Natural killer cell (primary cell): ENCODE data around the gene KIF16B. TPM values are rescaled to one million over a fixed set of nuclear protein-coding genes. Genes with fewer than 3 reads are reported as not detected.

Source experiments
- ATAC-seq, 3 donors: fragments of 150-1000 bp in 2 of 3; fragments of 200-7000 bp in 1 of 3; cut with Tn5 transposase; 1 replicate in 1 of 3; 2 replicates in 2 of 3; pipeline ENCODE4 v1.10.0; 2021; ENCODE audit warnings: mild to moderate bottlenecking in 2 of 3, moderate library complexity in 2 of 3
- DNase-seq, 2 donors: peaks; one replicate each; pipeline versions ENCODE4 v3.0.0 to v3.0.0-alpha.2; 2013 to 2021; ENCODE audit warnings: mixed read lengths in 1 of 2
- H3K27ac ChIP-seq: one replicate; pipeline ENCODE4 v1.5.1; 2013; ENCODE audit warnings: mild to moderate bottlenecking, low read length
- H3K27me3 ChIP-seq: one replicate; pipeline ENCODE4 v1.6.1; 2013; ENCODE audit warnings: low read length; ENCODE audit not compliant: control insufficient read depth, insufficient read depth
- H3K36me3 ChIP-seq: one replicate; pipeline ENCODE4 v1.6.1; 2013; ENCODE audit warnings: low read length; ENCODE audit not compliant: control insufficient read depth, insufficient read depth
- H3K4me1 ChIP-seq: one replicate; pipeline ENCODE4 v1.6.1; 2013; ENCODE audit warnings: low read length; ENCODE audit not compliant: control insufficient read depth, insufficient read depth
- H3K4me3 ChIP-seq: one replicate; pipeline ENCODE4 v1.5.1; 2013; ENCODE audit warnings: low read length
- H3K9me3 ChIP-seq: one replicate; pipeline ENCODE4 v1.6.1; 2013; ENCODE audit warnings: low read length; ENCODE audit not compliant: control insufficient read depth, insufficient read depth
- H3K27ac Mint-ChIP-seq, 2 donors: one replicate each; pipeline ENCODE4 v1.8.0; 2022; ENCODE audit warnings: mild to moderate bottlenecking in 2 of 2, mixed read lengths in 2 of 2, moderate library complexity in 1 of 2
- H3K27me3 Mint-ChIP-seq, 2 donors: one replicate each; pipeline ENCODE4 v1.8.0; 2022; ENCODE audit warnings: low read depth in 2 of 2, mixed read lengths in 2 of 2
- H3K36me3 Mint-ChIP-seq: one replicate; pipeline ENCODE4 v1.8.0; 2022; ENCODE audit warnings: mixed read lengths
- H3K4me1 Mint-ChIP-seq, 2 donors: one replicate each; pipeline ENCODE4 v1.8.0; 2022; ENCODE audit warnings: mixed read lengths in 2 of 2
- H3K4me3 Mint-ChIP-seq: one replicate; pipeline ENCODE4 v1.8.0; 2022; ENCODE audit warnings: mild to moderate bottlenecking, moderate library complexity, mixed read lengths
- H3K9me3 Mint-ChIP-seq, 2 donors: one replicate each; pipeline ENCODE4 v1.8.0; 2022; ENCODE audit warnings: mixed read lengths in 2 of 2
- CTCF ChIP-seq: fragments of 200-600 bp; IDR thresholded peaks from one replicate; pipeline ENCODE4 v1.8.0; 2022; ENCODE audit warnings: antibody characterized with exemption
- WGBS: methylation state at CpG from one replicate; pipeline ENCODE4 v1.1.7; 2013; ENCODE audit warnings: missing lambda C conversion rate; ENCODE audit not compliant: insufficient coverage; 5-methylcytosine and 5-hydroxymethylcytosine counted together
- intact Hi-C: fragments of 100-400 bp; cut with micrococcal nuclease; formaldehyde crosslinking; loops from one replicate; pipeline ENCODE4 v1.14.2; 2022
- total RNA-seq, 4 donors: library from RNA; stranded (reverse); fragments of 120-200 nt in 1 of 4; gene quantifications; one replicate each; pipeline versions ENCODE4 v1.2.3 to v1.2.4, GENCODE V29; 2013 to 2022

The KIF16B gene
- total RNA-seq, 3 donors from 2014 or later (not counting 1 experiment from before 2014, with no cell fraction given): 3.9 to 11.8 (median 9.2) TPM

- no peak for DNase-seq
- intact Hi-C loops: no loop called here
- H3K27me3 Mint-ChIP-seq: no peaks in the 10 kb centered on the region
- no peaks in the 10 kb centered on the region for H3K9me3 ChIP-seq
- no peaks in the 10 kb centered on the region for H3K4me1 ChIP-seq
- no peak for TF ChIP-seq CTCF
- WGBS: 56% methylated on average over 7 of the region's 7 CpGs
- no peak overlapping the region for H3K27ac ChIP-seq
- no peaks in the 10 kb centered on the region for H3K27me3 ChIP-seq
- H3K4me3 Mint-ChIP-seq: no peak overlapping the region
- no peaks in the 10 kb centered on the region for H3K36me3 Mint-ChIP-seq
- H3K9me3 Mint-ChIP-seq: no peaks in the 10 kb centered on the region
- ATAC-seq: no peak
- H3K4me3 ChIP-seq: no peak overlapping the region
- H3K27ac Mint-ChIP-seq: no peak overlapping the region
- H3K4me1 Mint-ChIP-seq: peaks cover 0 to 6% of the 10 kb centered on the region in 2 donors
- no peaks in the 10 kb centered on the region for H3K36me3 ChIP-seq
Measured at GRCh38 chr20:16491294-16491905, 81.8 kb downstream of the KIF16B start.

- Mint-ChIP-seq H3K4me3 (no peak overlapping the region), H3K27ac (no peak overlapping the region), H3K36me3 (no peaks in the 10 kb centered on the region), H3K9me3 (no peaks in the 10 kb centered on the region), H3K27me3 (no peaks in the 10 kb centered on the region), H3K4me1 (peaks cover 0 to 6% of the 10 kb centered on the region in 2 donors)
- no peak for TF ChIP-seq CTCF
- H3K27ac ChIP-seq: no peak overlapping the region
- DNase-seq (no peak), ATAC-seq (no peak)
- H3K4me1 ChIP-seq: no peaks in the 10 kb centered on the region
- H3K36me3 ChIP-seq: no peaks in the 10 kb centered on the region
- H3K27me3 ChIP-seq: no peaks in the 10 kb centered on the region
- H3K4me3 ChIP-seq: no peak overlapping the region
- no peaks in the 10 kb centered on the region for H3K9me3 ChIP-seq
- WGBS: no CpG with 5 or more reads among the region's 3 CpGs
- intact Hi-C loops: no loop called here
Measured at GRCh38 chr20:16490696-16491095, 82.6 kb downstream of the KIF16B start.

GRCh38 chr20:16488616-16489015 is 84.6 kb downstream of the KIF16B start:
- ATAC-seq: no peak
- intact Hi-C loops: no loop called here
- no peak for TF ChIP-seq CTCF
- Mint-ChIP-seq H3K27me3 (no peaks in the 10 kb centered on the region), H3K4me1 (peaks cover 0 to 6% of the 10 kb centered on the region in 2 donors), H3K4me3 (no peak overlapping the region), H3K36me3 (no peaks in the 10 kb centered on the region), H3K9me3 (no peaks in the 10 kb centered on the region), H3K27ac (no peak overlapping the region)
- Histone ChIP-seq H3K4me3 (no peak overlapping the region), H3K4me1 (no peaks in the 10 kb centered on the region), H3K36me3 (no peaks in the 10 kb centered on the region), H3K9me3 (no peaks in the 10 kb centered on the region), H3K27ac (no peak overlapping the region), H3K27me3 (no peaks in the 10 kb centered on the region)
- DNase-seq: no peak
- WGBS: 84% methylated on average over 3 of the region's 3 CpGs

GRCh38 chr20:16488086-16488485 is 85.2 kb downstream of the KIF16B start:
- Mint-ChIP-seq H3K4me1 (peaks cover 0 to 6% of the 10 kb centered on the region in 2 donors), H3K36me3 (no peaks in the 10 kb centered on the region), H3K27ac (no peak overlapping the region), H3K27me3 (no peaks in the 10 kb centered on the region), H3K4me3 (no peak overlapping the region), H3K9me3 (no peaks in the 10 kb centered on the region)
- H3K36me3 ChIP-seq: no peaks in the 10 kb centered on the region
- TF ChIP-seq CTCF: no peak
- ATAC-seq (no peak), DNase-seq (no peak)
- H3K4me1 ChIP-seq: no peaks in the 10 kb centered on the region
- H3K4me3 ChIP-seq: no peak overlapping the region
- 97% methylated on average over 8 of the region's 8 CpGs for WGBS
- intact Hi-C loops: no loop called here
- no peaks in the 10 kb centered on the region for H3K9me3 ChIP-seq
- no peaks in the 10 kb centered on the region for H3K27me3 ChIP-seq
- no peak overlapping the region for H3K27ac ChIP-seq
